ENCODE results near the gene SPRY2. TPM values are rescaled to one million over a fixed set of nuclear protein-coding genes. Genes with fewer than 3 reads are reported as not detected.

SPRY2 gene, protein sequence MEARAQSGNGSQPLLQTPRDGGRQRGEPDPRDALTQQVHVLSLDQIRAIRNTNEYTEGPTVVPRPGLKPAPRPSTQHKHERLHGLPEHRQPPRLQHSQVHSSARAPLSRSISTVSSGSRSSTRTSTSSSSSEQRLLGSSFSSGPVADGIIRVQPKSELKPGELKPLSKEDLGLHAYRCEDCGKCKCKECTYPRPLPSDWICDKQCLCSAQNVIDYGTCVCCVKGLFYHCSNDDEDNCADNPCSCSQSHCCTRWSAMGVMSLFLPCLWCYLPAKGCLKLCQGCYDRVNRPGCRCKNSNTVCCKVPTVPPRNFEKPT
- total RNA-seq (10 to 100 TPM in 1 of 2 donors, 1 to 10 TPM in 1; 8.4 to 12.9 TPM), polyA plus RNA-seq (ENCODE audit: insufficient read depth, low read depth, low replicate concordance) (10.7 TPM)
- long read RNA-seq, donor 1, transcript SPRY2-202 (2 exons, 2,111 nt): major isoform, 16 of 16 reads
- long read RNA-seq, donor 1, partial matches to known transcripts: 0 of 16 reads
- long read RNA-seq, donor 1, other reads (novel, unspliced or antisense): 0 of 16 reads
- long read RNA-seq, donor 2, transcript SPRY2-202 (2 exons, 2,111 nt): major isoform, 9 of 9 reads
- long read RNA-seq, donor 2, partial matches to known transcripts: 0 of 9 reads
- long read RNA-seq, donor 2, other reads (novel, unspliced or antisense): 0 of 9 reads

DNA sequence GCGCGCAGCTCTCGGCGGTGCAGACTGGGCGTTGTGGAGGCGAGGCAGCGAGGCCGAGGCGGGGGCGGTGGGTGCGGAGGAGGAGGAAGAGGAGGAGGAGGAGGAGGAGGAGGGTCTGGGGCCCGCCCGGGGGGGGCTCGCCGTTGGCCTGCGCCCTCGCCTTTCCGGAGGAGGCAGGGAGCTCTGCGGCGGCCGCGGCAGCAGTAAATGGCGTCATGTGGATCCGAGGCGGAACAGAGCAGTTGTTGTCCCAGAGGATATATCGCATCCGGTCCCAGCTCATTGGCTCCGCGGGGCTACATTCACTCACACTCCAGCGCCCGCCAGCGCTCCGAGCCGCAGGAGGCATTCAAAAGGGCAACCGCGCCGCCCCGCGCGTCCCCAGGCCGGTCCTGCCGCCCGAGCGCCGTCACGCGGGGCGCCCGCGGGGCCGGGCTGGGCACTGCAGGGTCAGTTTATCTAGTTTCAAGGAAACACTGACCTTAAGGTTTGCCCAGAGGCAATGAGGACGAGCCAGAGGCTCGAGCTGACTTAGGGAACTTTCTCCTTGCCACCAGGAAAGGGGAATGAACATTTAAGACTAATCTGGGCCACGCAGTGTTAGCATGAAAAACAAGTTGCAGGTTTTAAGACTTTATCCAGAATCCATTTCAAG, at the start of gene SPRY2:
TSS of gene SPRY2 (minus strand) at position 26 of the 655 bp plus-strand sequence. CDS start 3,421 bp downstream, outside the sequence.
- H3K4me3 ChIP-seq: peak within 1 kb of the TSS; percentile 65 to 74
- peak within 1 kb of the TSS; percentile 71 to 94 for H3K27ac ChIP-seq
- no peaks in the 10 kb centered on the region for H3K9me3 ChIP-seq
- 0% methylated on average over 3 to 53 of the region's 54 CpGs for WGBS, 2 donors
- intact Hi-C loops (cut with DNase I; ENCODE audit: low total_unique reads): no loop called here
- peaks cover 16% of the 10 kb centered on the region for H3K4me1 ChIP-seq
- no peaks in the 10 kb centered on the region for H3K27me3 ChIP-seq
- no peaks in the 10 kb centered on the region for H3K36me3 ChIP-seq (ENCODE audit: low read depth, missing control alignments)
- DNase-seq: peak; percentile 96
- TF ChIP-seq POLR2A (IDR thresholded peaks at IDR 0.05): no peak
- TF ChIP-seq, protein P1, sequence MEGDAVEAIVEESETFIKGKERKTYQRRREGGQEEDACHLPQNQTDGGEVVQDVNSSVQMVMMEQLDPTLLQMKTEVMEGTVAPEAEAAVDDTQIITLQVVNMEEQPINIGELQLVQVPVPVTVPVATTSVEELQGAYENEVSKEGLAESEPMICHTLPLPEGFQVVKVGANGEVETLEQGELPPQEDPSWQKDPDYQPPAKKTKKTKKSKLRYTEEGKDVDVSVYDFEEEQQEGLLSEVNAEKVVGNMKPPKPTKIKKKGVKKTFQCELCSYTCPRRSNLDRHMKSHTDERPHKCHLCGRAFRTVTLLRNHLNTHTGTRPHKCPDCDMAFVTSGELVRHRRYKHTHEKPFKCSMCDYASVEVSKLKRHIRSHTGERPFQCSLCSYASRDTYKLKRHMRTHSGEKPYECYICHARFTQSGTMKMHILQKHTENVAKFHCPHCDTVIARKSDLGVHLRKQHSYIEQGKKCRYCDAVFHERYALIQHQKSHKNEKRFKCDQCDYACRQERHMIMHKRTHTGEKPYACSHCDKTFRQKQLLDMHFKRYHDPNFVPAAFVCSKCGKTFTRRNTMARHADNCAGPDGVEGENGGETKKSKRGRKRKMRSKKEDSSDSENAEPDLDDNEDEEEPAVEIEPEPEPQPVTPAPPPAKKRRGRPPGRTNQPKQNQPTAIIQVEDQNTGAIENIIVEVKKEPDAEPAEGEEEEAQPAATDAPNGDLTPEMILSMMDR (IDR thresholded peaks at IDR 0.05): peak in 1 of 3 experiments; percentile 32

DNA sequence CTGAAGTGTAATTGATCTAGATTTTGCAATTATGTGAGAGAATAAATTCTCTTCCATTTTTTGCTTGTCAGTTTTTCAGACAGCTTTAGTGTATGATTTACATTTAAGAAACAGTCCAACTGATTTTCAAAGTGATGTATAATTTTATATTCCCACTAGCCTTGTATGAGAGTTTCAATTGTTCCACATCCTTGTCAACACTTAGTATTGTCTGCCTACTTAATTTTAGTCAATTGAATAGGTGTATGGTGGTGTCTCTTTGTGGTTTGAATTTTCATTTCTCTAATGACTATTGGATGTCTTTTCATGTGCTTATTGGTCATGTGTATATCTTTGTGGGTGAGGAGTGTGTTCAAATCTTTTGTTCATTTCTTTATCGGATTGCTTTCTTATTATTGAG, 49.4 kb upstream of the SPRY2 start:
- no peak for DNase-seq
- no peak for TF ChIP-seq POLR2A (IDR thresholded peaks at IDR 0.05)
- TF ChIP-seq, protein P1 (IDR thresholded peaks at IDR 0.05): no peak
- Histone ChIP-seq H3K27ac (no peak overlapping the region), H3K4me3 (no peak overlapping the region), H3K9me3 (no peaks in the 10 kb centered on the region), H3K4me1 (no peaks in the 10 kb centered on the region), H3K36me3 (ENCODE audit: low read depth, missing control alignments) (no peaks in the 10 kb centered on the region), H3K27me3 (no peaks in the 10 kb centered on the region)
- WGBS, 2 donors: 92 to 100% methylated on average over 1 of the region's 1 CpG
- intact Hi-C loops (cut with DNase I; ENCODE audit: low total_unique reads): no loop called here

DNA sequence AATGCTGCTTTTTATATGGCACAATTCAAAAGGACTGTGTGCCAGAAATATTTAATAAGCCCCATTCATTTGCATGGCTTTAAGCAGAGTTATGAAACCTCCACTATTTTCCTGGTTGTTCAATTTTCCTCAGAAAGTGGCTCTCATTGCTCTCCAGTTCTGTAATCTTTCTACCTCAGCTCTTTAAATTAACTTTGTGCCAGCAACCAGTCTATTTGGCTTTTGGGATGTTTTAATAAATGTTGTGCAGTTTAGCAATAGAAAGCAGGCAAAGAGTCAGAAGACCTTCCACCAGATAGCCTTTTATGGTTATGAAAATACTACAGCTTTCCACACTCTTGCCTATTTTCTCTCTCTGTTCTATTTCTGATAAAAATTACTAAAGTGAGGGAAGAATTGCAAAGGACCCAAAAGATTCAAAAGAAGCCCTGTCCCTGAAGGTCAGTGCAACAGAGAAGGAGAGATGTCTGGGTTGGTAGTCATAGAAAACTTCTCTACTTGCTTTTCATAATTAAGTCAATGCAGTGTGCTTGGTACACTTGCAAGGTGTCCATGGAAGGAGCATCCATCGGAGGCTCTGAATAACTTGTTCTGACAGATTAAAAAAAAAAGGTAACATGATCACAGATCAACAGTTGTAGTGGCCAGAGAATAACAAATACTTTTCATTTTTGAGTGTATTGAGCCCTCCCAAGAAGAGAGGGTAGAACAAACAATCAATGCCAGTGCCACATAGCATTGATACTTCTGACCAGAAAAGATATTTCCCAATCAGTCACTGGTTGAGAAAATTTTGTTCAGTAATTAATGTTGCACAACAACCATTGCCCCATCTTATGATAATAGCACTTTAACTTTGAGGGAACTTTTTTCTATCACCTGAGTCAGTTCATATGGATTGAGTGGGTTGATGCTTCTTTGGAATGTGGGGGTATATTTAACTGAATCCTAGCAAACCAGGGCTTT, 48.4 kb upstream of the SPRY2 start:
- WGBS, 2 donors: 86 to 88% methylated on average over 1 of the region's 1 CpG
- intact Hi-C loops (cut with DNase I; ENCODE audit: low total_unique reads): no loop called here
- TF ChIP-seq, protein P1 (IDR thresholded peaks at IDR 0.05): no peak
- TF ChIP-seq POLR2A (IDR thresholded peaks at IDR 0.05): no peak

DNA sequence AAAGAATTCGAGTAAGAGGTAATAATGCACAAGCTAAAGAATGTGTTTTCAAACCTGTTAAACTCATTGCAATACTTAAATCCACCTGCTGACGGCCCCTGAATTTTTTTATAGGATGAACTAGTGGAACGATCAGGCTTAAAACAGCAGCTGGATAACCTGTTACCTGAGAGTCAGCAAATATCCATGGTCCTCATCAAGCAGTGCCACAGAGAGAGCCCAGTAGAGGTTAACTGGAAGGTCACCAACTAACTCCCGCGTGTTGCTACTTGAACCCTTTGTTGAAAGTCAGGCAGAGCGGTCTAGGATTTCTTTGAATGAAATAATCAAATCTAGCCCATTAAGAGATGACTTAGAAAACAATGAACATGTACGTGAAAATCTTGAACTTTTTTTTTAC, 47.6 kb upstream of the SPRY2 start:
- 87 to 88% methylated on average over 7 of the region's 7 CpGs for WGBS, 2 donors
- no peak overlapping the region for H3K4me3 ChIP-seq
- H3K36me3 ChIP-seq (ENCODE audit: low read depth, missing control alignments): no peaks in the 10 kb centered on the region
- H3K4me1 ChIP-seq: no peaks in the 10 kb centered on the region
- H3K27ac ChIP-seq: no peak overlapping the region
- no peaks in the 10 kb centered on the region for H3K27me3 ChIP-seq
- no peaks in the 10 kb centered on the region for H3K9me3 ChIP-seq
- TF ChIP-seq, protein P1 (IDR thresholded peaks at IDR 0.05): no peak
- TF ChIP-seq POLR2A (IDR thresholded peaks at IDR 0.05): no peak
- intact Hi-C loops (cut with DNase I; ENCODE audit: low total_unique reads): no loop called here
- DNase-seq: no peak

More for the DNA sequence above, 48.4 kb upstream of the SPRY2 start:
- Histone ChIP-seq H3K9me3 (no peaks in the 10 kb centered on the region), H3K4me3 (no peak overlapping the region), H3K4me1 (no peaks in the 10 kb centered on the region), H3K27me3 (no peaks in the 10 kb centered on the region), H3K36me3 (ENCODE audit: low read depth, missing control alignments) (no peaks in the 10 kb centered on the region), H3K27ac (no peak overlapping the region)
- no peak for DNase-seq
